Measurements from ENCODE around the gene IQGAP2. TPM values are rescaled to one million over a fixed set of nuclear protein-coding genes. Genes with fewer than 3 reads are reported as not detected.

IQGAP2 gene
- total RNA-seq, 1 experiment from 2014 or later = 0.59 TPM

GRCh38 chr5:76672242-76672641 is 269.2 kb downstream of the IQGAP2 start:
- CTCF ChIA-PET = interaction anchor here (0.7 kb wide), 1 partner anchor 182 kb away, joined by 3 read pairs; no protein-coding TSS in a partner anchor
- Histone ChIP-seq H3K9me3 (ENCODE audit: control insufficient read depth, insufficient read depth, low read depth, low read length) (no peaks in the 10 kb centered on the region), H3K27me3 (ENCODE audit: control insufficient read depth, insufficient read depth, low read length) (no peaks in the 10 kb centered on the region), H3K4me1 (ENCODE audit: control insufficient read depth, insufficient read depth, low read length) (no peaks in the 10 kb centered on the region), H3K36me3 (ENCODE audit: control insufficient read depth, insufficient read depth, low read length) (no peaks in the 10 kb centered on the region), H3K4me3 (ENCODE audit: low read depth in 2 of 2, low read length in 2 of 2) (no peak overlapping the region), H3K27ac (ENCODE audit: low read length) (no peak overlapping the region)
- in situ Hi-C loops (cut with HindIII; ENCODE audit: low pct_unique_long_range_greater_than_20kb, low sequenced_read_pairs) (no loop called here), intact Hi-C loops (cut with micrococcal nuclease; ENCODE audit: unreplicated experiment) (no loop called here)
- POLR2A ChIA-PET = interaction anchor here (0.6 kb wide), 1 partner anchor 152 kb away, joined by 7 read pairs; no protein-coding TSS in a partner anchor
- TF ChIP-seq POLR2AphosphoS5 (IDR thresholded peaks at IDR 0.05; ENCODE audit: low read depth, low read length) (no peak), SIN3A (IDR thresholded peaks at IDR 0.05; ENCODE audit: borderline replicate concordance, insufficient read depth, low read depth, low read length) (no peak), TCF7L2 (IDR thresholded peaks at IDR 0.05; ENCODE audit: low read depth, low read length) (no peak), REST (IDR thresholded peaks at IDR 0.05; ENCODE audit: insufficient read depth in 1 of 2, low read depth in 2 of 2, low read length in 1 of 2) (no peak)
- TF ChIP-seq, protein P1, sequence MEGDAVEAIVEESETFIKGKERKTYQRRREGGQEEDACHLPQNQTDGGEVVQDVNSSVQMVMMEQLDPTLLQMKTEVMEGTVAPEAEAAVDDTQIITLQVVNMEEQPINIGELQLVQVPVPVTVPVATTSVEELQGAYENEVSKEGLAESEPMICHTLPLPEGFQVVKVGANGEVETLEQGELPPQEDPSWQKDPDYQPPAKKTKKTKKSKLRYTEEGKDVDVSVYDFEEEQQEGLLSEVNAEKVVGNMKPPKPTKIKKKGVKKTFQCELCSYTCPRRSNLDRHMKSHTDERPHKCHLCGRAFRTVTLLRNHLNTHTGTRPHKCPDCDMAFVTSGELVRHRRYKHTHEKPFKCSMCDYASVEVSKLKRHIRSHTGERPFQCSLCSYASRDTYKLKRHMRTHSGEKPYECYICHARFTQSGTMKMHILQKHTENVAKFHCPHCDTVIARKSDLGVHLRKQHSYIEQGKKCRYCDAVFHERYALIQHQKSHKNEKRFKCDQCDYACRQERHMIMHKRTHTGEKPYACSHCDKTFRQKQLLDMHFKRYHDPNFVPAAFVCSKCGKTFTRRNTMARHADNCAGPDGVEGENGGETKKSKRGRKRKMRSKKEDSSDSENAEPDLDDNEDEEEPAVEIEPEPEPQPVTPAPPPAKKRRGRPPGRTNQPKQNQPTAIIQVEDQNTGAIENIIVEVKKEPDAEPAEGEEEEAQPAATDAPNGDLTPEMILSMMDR (IDR thresholded peaks at IDR 0.05) = no peak
- no peak for DNase-seq (ENCODE audit: low read depth, low spot score)
- no TSS peak for BruUV-seq (replicated peaks)
- ATAC-seq = no peak

- H3K36me3 ChIP-seq (ENCODE audit: control insufficient read depth, insufficient read depth, low read length) = no peaks in the 10 kb centered on the region
- H3K4me1 ChIP-seq (ENCODE audit: control insufficient read depth, insufficient read depth, low read length) = no peaks in the 10 kb centered on the region
- BruUV-seq (replicated peaks) = no TSS peak
- H3K27me3 ChIP-seq (ENCODE audit: control insufficient read depth, insufficient read depth, low read length) = no peaks in the 10 kb centered on the region
- TF ChIP-seq TCF7L2 (IDR thresholded peaks at IDR 0.05; ENCODE audit: low read depth, low read length) (no peak), SIN3A (IDR thresholded peaks at IDR 0.05; ENCODE audit: borderline replicate concordance, insufficient read depth, low read depth, low read length) (no peak), REST (IDR thresholded peaks at IDR 0.05; ENCODE audit: insufficient read depth in 1 of 2, low read depth in 2 of 2, low read length in 1 of 2) (no peak), POLR2AphosphoS5 (IDR thresholded peaks at IDR 0.05; ENCODE audit: low read depth, low read length) (no peak)
- TF ChIP-seq, protein P1 (IDR thresholded peaks at IDR 0.05) = no peak
- H3K9me3 ChIP-seq (ENCODE audit: control insufficient read depth, insufficient read depth, low read depth, low read length) = no peaks in the 10 kb centered on the region
- in situ Hi-C loops (cut with HindIII; ENCODE audit: low pct_unique_long_range_greater_than_20kb, low sequenced_read_pairs) = no loop called here
- DNase-seq (ENCODE audit: low read depth, low spot score) = no peak
- H3K4me3 ChIP-seq (ENCODE audit: low read depth in 2 of 2, low read length in 2 of 2) = no peak overlapping the region
- H3K27ac ChIP-seq (ENCODE audit: low read length) = no peak overlapping the region
- intact Hi-C loops (cut with micrococcal nuclease; ENCODE audit: unreplicated experiment) = no loop called here
- ChIA-PET CTCF (interaction anchor here (0.7 kb wide), 1 partner anchor 183 kb away, joined by 3 read pairs; no protein-coding TSS in a partner anchor), POLR2A (no interaction called here)
- ATAC-seq = no peak
Observed at GRCh38 chr5:76673125-76673524, 270.0 kb downstream of the IQGAP2 start.
